ENCODE measurements around the gene SLU7.

GRCh38 chr5:160427607-160428006, 8.7 kb upstream of the SLU7 start:
- no peak for TF ChIP-seq CTCF (IDR thresholded peaks at IDR 0.05)
- no peak for TF ChIP-seq POLR2A (IDR thresholded peaks at IDR 0.05)
